Pancreas (tissue), 10 donors: ENCODE data around the gene PCNX1. TPM values are rescaled to one million over a fixed set of nuclear protein-coding genes. Genes with fewer than 3 reads are reported as not detected.

Source experiments
- ATAC-seq, 4 donors: fragments of 200-7000 bp; cut with Tn5 transposase; one replicate each; pipeline versions ENCODE4 v1.8.0 to v1.9.1; 2020; ENCODE audit warnings: mild to moderate bottlenecking in 4 of 4, moderate library complexity in 4 of 4
- DNase-seq, 6 donors: peaks; one replicate each; pipeline ENCODE4 v3.0.0-alpha.2; 2020
- FAIRE-seq: peaks from 2 replicates; lab custom pipeline; 2012; peaks lifted over from hg19 to GRCh38; lab: Jason Lieb, UNC
- H3K27ac ChIP-seq, 4 donors: fragments of 200-600 bp; sonication (generic); 1 replicate in 3 of 4; 2 replicates in 1 of 4; pipeline versions ENCODE4 v1.5.0 to v1.8.0; 2020
- H3K27me3 ChIP-seq, 4 donors: fragments of 200-600 bp; one replicate each; pipeline ENCODE4 v1.8.0; 2021
- H3K36me3 ChIP-seq, 3 donors: fragments of 200-600 bp; sonication (generic) in 1 of 3; one replicate each; pipeline versions ENCODE4 v1.5.0 to v1.8.0; 2020 to 2021
- H3K4me1 ChIP-seq, 3 donors: fragments of 200-600 bp; one replicate each; pipeline ENCODE4 v1.8.0; 2021
- H3K4me3 ChIP-seq, 4 donors: fragments of 200-600 bp; sonication (generic) in 2 of 4; one replicate each; pipeline versions ENCODE4 v1.5.0 to v1.8.0; 2020 to 2021
- H3K9me3 ChIP-seq, 4 donors: fragments of 200-600 bp; one replicate each; pipeline ENCODE4 v1.8.0; 2021
- WGBS, 2 donors: extraction: QIAGEN DNeasy Blood & Tissue Kit; methylation state at CpG; one replicate each; pipeline ENCODE4 v1.1.7; 2013; 5-methylcytosine and 5-hydroxymethylcytosine counted together
- intact Hi-C, 3 donors: fragments of 100-400 bp; cut with DNase I; formaldehyde crosslinking; loops; one replicate each; pipeline versions ENCODE4 v1.11.1 to v1.14.2; 2022
- polyA plus RNA-seq, 2 donors: library from polyadenylated mRNA; stranded (reverse); fragments of 200-250 nt; gene quantifications; one replicate each; pipeline ENCODE4 v1.2.3, GENCODE V29; 2013
- total RNA-seq, 6 donors: library from RNA; stranded (reverse); fragmentation: NEBNext Ultra II Directional in 4 of 6; extraction: Animal tissue kit (Norgen Biotek cat#: 25700) in 4 of 6; gene quantifications; one replicate each; pipeline versions ENCODE4 v1.2.1 to v1.2.4, GENCODE V29; 2021 to 2023
- TF ChIP-seq, protein P1 (sequence below), 4 donors: fragments of 200-600 bp; sonication (generic) in 3 of 4; IDR thresholded peaks; one replicate each; pipeline versions ENCODE4 v1.5.0 to v1.8.0; 2021; ENCODE audit warnings: antibody characterized with exemption in 4 of 4
- donor health status: healthy with polysubstance abuse.
- donor health status: DM: no; HTN: no; CAD: no; lungs with moderate emphysema.
- donor health status: DM: no; HTN: no; CAD: no.
- donor health status: control.
- donor health status: control.
- donor health status: Bipolar disorder and iron deficiency.
- donor health status: DM: yes; HTN: yes; CAD: no.
- donor health status: DM: no; HTN: no; CAD: no.
- donor health status: DM: no; HTN: no; CAD: no.
- donor health status: DM: yes; HTN: yes; CAD: no.

The PCNX1 gene
- total and polyA plus RNA-seq, 8 donors: 5.0 to 28.7 (median 14.7) TPM

DNA sequence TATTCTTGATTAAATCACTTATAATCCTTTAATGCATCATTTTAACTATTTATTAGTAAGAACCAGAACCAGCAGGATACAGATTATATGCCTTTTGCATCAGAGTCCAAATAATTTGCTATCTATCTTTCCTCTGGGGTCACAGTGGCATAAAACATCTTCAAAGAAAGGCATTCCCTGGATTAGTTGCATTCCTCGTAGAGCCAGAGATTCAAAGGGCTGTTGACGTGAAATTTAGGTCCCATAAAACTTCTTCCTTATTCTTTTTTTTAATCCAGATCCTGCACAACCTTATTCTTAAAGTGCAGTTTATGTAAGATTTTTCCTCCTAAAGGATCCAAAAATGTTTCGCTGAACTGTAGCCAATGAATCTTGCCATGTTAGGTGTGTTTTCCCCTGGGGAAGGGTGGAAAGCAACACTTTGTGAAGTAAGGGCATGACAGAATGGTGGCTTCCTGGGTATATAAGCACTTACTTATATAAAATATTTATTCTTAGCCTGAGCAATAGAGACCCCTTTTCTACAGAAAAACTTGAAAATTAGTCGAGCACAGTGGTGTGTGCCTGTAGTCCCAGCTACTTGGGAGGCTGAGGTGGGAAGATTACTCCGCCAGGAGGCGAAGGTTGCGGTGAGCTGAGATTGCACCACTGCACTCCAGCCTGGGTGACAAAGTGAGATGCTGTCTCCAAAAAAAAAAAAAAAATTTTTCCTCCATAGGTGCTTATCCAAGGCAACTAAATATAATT, 208.7 kb downstream of the PCNX1 start:
- ATAC-seq (no peak), FAIRE-seq (no peak), DNase-seq (no peak)
- TF ChIP-seq, protein P1, sequence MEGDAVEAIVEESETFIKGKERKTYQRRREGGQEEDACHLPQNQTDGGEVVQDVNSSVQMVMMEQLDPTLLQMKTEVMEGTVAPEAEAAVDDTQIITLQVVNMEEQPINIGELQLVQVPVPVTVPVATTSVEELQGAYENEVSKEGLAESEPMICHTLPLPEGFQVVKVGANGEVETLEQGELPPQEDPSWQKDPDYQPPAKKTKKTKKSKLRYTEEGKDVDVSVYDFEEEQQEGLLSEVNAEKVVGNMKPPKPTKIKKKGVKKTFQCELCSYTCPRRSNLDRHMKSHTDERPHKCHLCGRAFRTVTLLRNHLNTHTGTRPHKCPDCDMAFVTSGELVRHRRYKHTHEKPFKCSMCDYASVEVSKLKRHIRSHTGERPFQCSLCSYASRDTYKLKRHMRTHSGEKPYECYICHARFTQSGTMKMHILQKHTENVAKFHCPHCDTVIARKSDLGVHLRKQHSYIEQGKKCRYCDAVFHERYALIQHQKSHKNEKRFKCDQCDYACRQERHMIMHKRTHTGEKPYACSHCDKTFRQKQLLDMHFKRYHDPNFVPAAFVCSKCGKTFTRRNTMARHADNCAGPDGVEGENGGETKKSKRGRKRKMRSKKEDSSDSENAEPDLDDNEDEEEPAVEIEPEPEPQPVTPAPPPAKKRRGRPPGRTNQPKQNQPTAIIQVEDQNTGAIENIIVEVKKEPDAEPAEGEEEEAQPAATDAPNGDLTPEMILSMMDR (IDR thresholded peaks at IDR 0.05): no peak
- Histone ChIP-seq H3K4me1 (peaks cover 0 to 17% (median 7%) of the 10 kb centered on the region in 3 donors), H3K27me3 (no peaks in the 10 kb centered on the region), H3K27ac (no peak overlapping the region), H3K36me3 (peaks cover 0 to 4% (median 0%) of the 10 kb centered on the region in 3 donors), H3K9me3 (no peaks in the 10 kb centered on the region), H3K4me3 (no peak overlapping the region)
- 90 to 98% methylated on average over 7 of the region's 7 CpGs for whole genome bisulfite sequencing, 2 donors
- intact Hi-C loops: no loop called here

DNA sequence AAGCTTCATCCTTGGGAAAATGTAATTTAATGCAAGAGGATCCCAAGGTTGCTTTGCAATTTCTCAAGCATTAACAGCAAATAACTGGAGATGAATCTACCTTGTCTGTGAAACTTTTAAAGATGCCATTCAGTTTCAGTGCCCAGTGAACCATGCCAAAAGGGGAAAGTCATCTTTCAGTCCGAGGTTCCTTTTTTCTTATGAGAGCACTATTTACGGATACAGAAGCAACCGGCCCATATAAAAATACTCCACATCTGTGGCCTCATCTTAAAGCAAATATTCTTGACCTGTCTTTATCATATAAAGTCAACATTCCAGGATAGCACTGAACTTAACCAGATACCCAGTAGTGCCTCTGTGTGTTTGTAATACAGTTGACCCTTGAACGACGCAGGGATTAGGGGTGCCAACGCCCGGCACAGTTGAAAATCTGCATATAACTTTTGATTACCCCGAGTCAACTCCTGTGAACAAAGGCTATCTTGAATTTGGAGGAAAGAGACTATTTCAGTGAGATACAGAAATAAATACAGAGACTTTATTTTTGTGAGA, 209.4 kb downstream of the PCNX1 start:
- FAIRE-seq: no peak
- DNase-seq: no peak
- Histone ChIP-seq H3K4me3 (no peak overlapping the region), H3K27ac (no peak overlapping the region), H3K27me3 (no peaks in the 10 kb centered on the region), H3K4me1 (peaks cover 0 to 17% (median 7%) of the 10 kb centered on the region in 3 donors), H3K36me3 (no peaks in the 10 kb centered on the region), H3K9me3 (no peaks in the 10 kb centered on the region)
- WGBS, 2 donors: 37 to 41% methylated on average over 8 of the region's 8 CpGs
- no peak for ATAC-seq
- TF ChIP-seq, protein P1 (IDR thresholded peaks at IDR 0.05): no peak
- intact Hi-C loops: no loop called here

DNA sequence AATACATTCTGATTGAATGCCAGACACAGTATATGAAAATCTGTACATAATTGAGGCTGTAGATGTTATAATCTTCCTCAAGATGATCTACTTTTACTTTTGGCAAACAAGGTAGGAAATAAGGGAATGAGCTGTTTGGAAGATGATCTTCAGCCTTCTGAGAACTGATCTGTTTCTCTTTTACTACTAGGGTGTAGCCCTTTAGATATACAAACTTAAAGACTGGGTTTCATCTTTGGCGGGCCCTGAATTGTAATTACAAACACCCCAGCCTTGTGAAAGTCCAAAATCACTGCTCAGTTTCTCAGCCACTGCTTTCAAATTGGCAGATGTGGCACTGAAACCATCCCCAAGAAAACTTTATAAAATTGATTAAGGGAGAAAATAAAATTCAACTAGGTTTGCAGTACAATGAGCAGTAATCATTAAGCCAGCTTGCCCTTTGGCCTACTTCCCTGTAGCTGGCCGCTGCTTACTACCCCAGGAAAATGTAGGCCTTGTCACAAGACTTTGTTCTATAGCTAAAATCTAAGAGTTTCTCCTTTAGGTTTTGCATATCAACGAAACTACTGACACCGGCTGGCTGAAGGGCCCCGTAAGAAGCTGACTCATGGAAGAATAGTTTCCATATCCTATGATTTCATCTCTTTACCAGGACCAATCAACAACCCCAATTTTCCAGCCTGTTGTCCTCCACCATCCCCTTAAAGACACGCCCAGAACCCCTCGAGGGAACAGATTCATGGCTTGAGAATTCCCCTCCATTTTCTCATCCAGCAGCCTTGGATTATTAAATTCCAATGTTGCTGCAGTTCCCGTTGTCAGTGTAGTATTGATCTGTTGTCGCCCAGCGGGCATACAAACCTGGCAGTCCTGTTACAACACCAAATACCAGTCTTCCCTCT, 210.8 kb downstream of the PCNX1 start:
- no peaks in the 10 kb centered on the region for H3K9me3 ChIP-seq
- H3K27ac ChIP-seq: peak overlapping the region; percentile 3 to 69 (median 32)
- peak; percentile 57 to 78 (median 66) for ATAC-seq
- intact Hi-C loops: no loop called here
- H3K4me1 ChIP-seq: peaks cover 0 to 17% (median 7%) of the 10 kb centered on the region in 3 donors
- no peak overlapping the region for H3K4me3 ChIP-seq
- FAIRE-seq: no peak
- H3K36me3 ChIP-seq: no peaks in the 10 kb centered on the region
- 43 to 56% methylated on average over 10 of the region's 10 CpGs for WGBS, 2 donors
- TF ChIP-seq, protein P1 (IDR thresholded peaks at IDR 0.05): no peak
- peak in 1 of 6 donors; percentile 30 for DNase-seq
- no peaks in the 10 kb centered on the region for H3K27me3 ChIP-seq

DNA sequence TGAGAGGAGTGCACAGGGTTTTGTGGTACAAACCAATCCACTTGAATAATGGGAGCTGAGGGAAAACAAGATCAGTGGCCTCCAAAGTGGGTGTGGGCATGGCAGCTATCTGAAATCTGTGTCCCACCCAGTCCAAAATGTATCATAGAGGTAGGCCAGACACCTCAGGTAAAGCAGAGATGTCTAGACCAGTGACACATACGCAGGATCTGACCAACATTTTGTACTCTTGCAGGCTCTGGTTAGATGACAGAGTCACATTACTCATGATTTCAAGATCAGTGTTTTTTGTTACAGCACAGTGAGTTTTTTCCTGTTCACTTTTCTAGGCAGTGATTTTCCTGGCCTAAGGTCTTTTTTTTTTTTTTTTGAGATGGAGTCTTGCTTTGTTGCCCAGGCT, 211.8 kb downstream of the PCNX1 start:
- WGBS, 2 donors: 99 to 100% methylated on average over 1 of the region's 1 CpG
- DNase-seq (no peak), ATAC-seq (peak; percentile 8 to 42 (median 20)), FAIRE-seq (no peak)
- H3K27ac ChIP-seq: peak overlapping the region in 3 of 4 donors; percentile 3 to 69 (median 45)
- H3K4me1 ChIP-seq: peaks cover 0 to 17% (median 7%) of the 10 kb centered on the region in 3 donors
- H3K36me3 ChIP-seq: no peaks in the 10 kb centered on the region
- H3K4me3 ChIP-seq: no peak overlapping the region
- intact Hi-C loops: no loop called here
- TF ChIP-seq, protein P1 (IDR thresholded peaks at IDR 0.05): no peak
- no peaks in the 10 kb centered on the region for H3K9me3 ChIP-seq
- H3K27me3 ChIP-seq: no peaks in the 10 kb centered on the region
